SJCRH30 (cell line): ENCODE data around the gene GOLGA8J. TPM values are rescaled to one million over a fixed set of nuclear protein-coding genes. Genes with fewer than 3 reads are reported as not detected.

Experiments used
- total RNA-seq: library from RNA; depleted of rRNA; stranded (reverse); fragments of >200 nt; shearing (Covaris generic); gene quantifications from 2 replicates; pipeline ENCODE4 v1.2.3, GENCODE V29; 2014; rRNA removed

The GOLGA8J gene
- total RNA-seq, 1 experiment from 2014 or later: not detected

Other genes starting within 250 kb of the GOLGA8J start
- gene GOLGA8T, start 52.1 kb downstream of the GOLGA8J start, total RNA-seq: not detected in 2 replicates